ENCODE data around the gene KSR2.

The KSR2 gene

GRCh38 chr12:117517219-117517739, 451.5 kb downstream of the KSR2 start:
- DNase-seq: no peak
- ATAC-seq: no peak
- Mint-ChIP-seq H3K27ac (no peak overlapping the region), H3K27me3 (no peaks in the 10 kb centered on the region), H3K9me3 (peaks cover 7% of the 10 kb centered on the region), H3K4me1 (no peaks in the 10 kb centered on the region), H3K4me3 (no peak overlapping the region), H3K36me3 (ENCODE audit: low read depth) (no peaks in the 10 kb centered on the region)

GRCh38 chr12:117516034-117516433, 452.8 kb downstream of the KSR2 start:
- Mint-ChIP-seq H3K27ac (no peak overlapping the region), H3K4me1 (no peaks in the 10 kb centered on the region), H3K9me3 (peaks cover 7% of the 10 kb centered on the region)

GRCh38 chr12:117514016-117514415, 454.8 kb downstream of the KSR2 start:
- Mint-ChIP-seq H3K36me3 (ENCODE audit: low read depth) (no peaks in the 10 kb centered on the region), H3K27ac (no peak overlapping the region), H3K27me3 (no peaks in the 10 kb centered on the region), H3K4me3 (no peak overlapping the region), H3K4me1 (no peaks in the 10 kb centered on the region), H3K9me3 (peaks cover 7% of the 10 kb centered on the region)
- DNase-seq (no peak), ATAC-seq (no peak)

More at GRCh38 chr12:117516034-117516433, 452.8 kb downstream of the KSR2 start:
- ATAC-seq: no peak
- H3K27me3 Mint-ChIP-seq: no peaks in the 10 kb centered on the region
- DNase-seq: no peak
- no peak overlapping the region for H3K4me3 Mint-ChIP-seq
- H3K36me3 Mint-ChIP-seq (ENCODE audit: low read depth): no peaks in the 10 kb centered on the region

- no peak overlapping the region for H3K4me3 Mint-ChIP-seq
- ATAC-seq (no peak), DNase-seq (no peak)
- peaks cover 3% of the 10 kb centered on the region for H3K9me3 Mint-ChIP-seq
- no peak overlapping the region for H3K27ac Mint-ChIP-seq
- no peaks in the 10 kb centered on the region for H3K36me3 Mint-ChIP-seq (ENCODE audit: low read depth)
- H3K27me3 Mint-ChIP-seq: no peaks in the 10 kb centered on the region
- no peaks in the 10 kb centered on the region for H3K4me1 Mint-ChIP-seq
Observed at GRCh38 chr12:117513353-117513752, 455.4 kb downstream of the KSR2 start.

GRCh38 chr12:117508468-117508867, 460.3 kb downstream of the KSR2 start:
- H3K4me1 Mint-ChIP-seq: no peaks in the 10 kb centered on the region
- H3K36me3 Mint-ChIP-seq (ENCODE audit: low read depth): no peaks in the 10 kb centered on the region
- ATAC-seq (no peak), DNase-seq (no peak)
- no peaks in the 10 kb centered on the region for H3K9me3 Mint-ChIP-seq
- no peak overlapping the region for H3K27ac Mint-ChIP-seq
- H3K4me3 Mint-ChIP-seq: no peak overlapping the region
- H3K27me3 Mint-ChIP-seq: no peaks in the 10 kb centered on the region

GRCh38 chr12:117507548-117507947, 461.2 kb downstream of the KSR2 start:
- ATAC-seq: no peak
- Mint-ChIP-seq H3K4me1 (no peaks in the 10 kb centered on the region), H3K36me3 (ENCODE audit: low read depth) (no peaks in the 10 kb centered on the region), H3K27ac (no peak overlapping the region), H3K4me3 (no peak overlapping the region), H3K9me3 (no peaks in the 10 kb centered on the region), H3K27me3 (no peaks in the 10 kb centered on the region)
- DNase-seq: no peak

- H3K36me3 Mint-ChIP-seq (ENCODE audit: low read depth): no peaks in the 10 kb centered on the region
- peaks cover 3% of the 10 kb centered on the region for H3K27me3 Mint-ChIP-seq
- no peak overlapping the region for H3K27ac Mint-ChIP-seq
- H3K9me3 Mint-ChIP-seq: no peaks in the 10 kb centered on the region
- DNase-seq (no peak), ATAC-seq (no peak)
- H3K4me3 Mint-ChIP-seq: no peak overlapping the region
- no peaks in the 10 kb centered on the region for H3K4me1 Mint-ChIP-seq
Observed at GRCh38 chr12:117506333-117506732, 462.5 kb downstream of the KSR2 start.

GRCh38 chr12:117502633-117503032, 466.2 kb downstream of the KSR2 start:
- H3K27me3 Mint-ChIP-seq: peaks cover 3% of the 10 kb centered on the region
- no peak for ATAC-seq

GRCh38 chr12:117502233-117502632, 466.6 kb downstream of the KSR2 start:
- H3K9me3 Mint-ChIP-seq: no peaks in the 10 kb centered on the region
- H3K27ac Mint-ChIP-seq: no peak overlapping the region
- H3K36me3 Mint-ChIP-seq (ENCODE audit: low read depth): no peaks in the 10 kb centered on the region
- no peak for ATAC-seq
- DNase-seq: no peak
- no peak overlapping the region for H3K4me3 Mint-ChIP-seq
- peaks cover 3% of the 10 kb centered on the region for H3K27me3 Mint-ChIP-seq
- no peaks in the 10 kb centered on the region for H3K4me1 Mint-ChIP-seq

More at GRCh38 chr12:117502633-117503032, 466.2 kb downstream of the KSR2 start:
- Mint-ChIP-seq H3K27ac (no peak overlapping the region), H3K4me3 (no peak overlapping the region), H3K9me3 (no peaks in the 10 kb centered on the region), H3K4me1 (no peaks in the 10 kb centered on the region), H3K36me3 (ENCODE audit: low read depth) (no peaks in the 10 kb centered on the region)
- DNase-seq: no peak

- ATAC-seq: no peak
- no peak for DNase-seq
- H3K36me3 Mint-ChIP-seq (ENCODE audit: low read depth): no peaks in the 10 kb centered on the region
- no peak overlapping the region for H3K4me3 Mint-ChIP-seq
- H3K27ac Mint-ChIP-seq: no peak overlapping the region
- H3K9me3 Mint-ChIP-seq: no peaks in the 10 kb centered on the region
- H3K27me3 Mint-ChIP-seq: peaks cover 3% of the 10 kb centered on the region
- no peaks in the 10 kb centered on the region for H3K4me1 Mint-ChIP-seq
Observed at GRCh38 chr12:117501076-117501869, 467.5 kb downstream of the KSR2 start.

GRCh38 chr12:117499759-117500485, 468.9 kb downstream of the KSR2 start:
- no peaks in the 10 kb centered on the region for H3K36me3 Mint-ChIP-seq (ENCODE audit: low read depth)
- H3K4me1 Mint-ChIP-seq: no peaks in the 10 kb centered on the region

GRCh38 chr12:117498880-117499279, 469.9 kb downstream of the KSR2 start:
- Mint-ChIP-seq H3K9me3 (no peaks in the 10 kb centered on the region), H3K4me1 (no peaks in the 10 kb centered on the region), H3K27ac (no peak overlapping the region), H3K27me3 (peaks cover 3% of the 10 kb centered on the region), H3K36me3 (ENCODE audit: low read depth) (no peaks in the 10 kb centered on the region), H3K4me3 (no peak overlapping the region)
- no peak for DNase-seq
- ATAC-seq: no peak

More at GRCh38 chr12:117499759-117500485, 468.9 kb downstream of the KSR2 start:
- peaks cover 3% of the 10 kb centered on the region for H3K27me3 Mint-ChIP-seq
- DNase-seq (no peak), ATAC-seq (no peak)
- H3K27ac Mint-ChIP-seq: no peak overlapping the region
- no peak overlapping the region for H3K4me3 Mint-ChIP-seq
- no peaks in the 10 kb centered on the region for H3K9me3 Mint-ChIP-seq

- Mint-ChIP-seq H3K4me1 (no peaks in the 10 kb centered on the region), H3K9me3 (no peaks in the 10 kb centered on the region), H3K27ac (no peak overlapping the region), H3K27me3 (peaks cover 3% of the 10 kb centered on the region), H3K4me3 (no peak overlapping the region), H3K36me3 (ENCODE audit: low read depth) (no peaks in the 10 kb centered on the region)
- ATAC-seq: no peak
- no peak for DNase-seq
Observed at GRCh38 chr12:117498256-117498655, 470.5 kb downstream of the KSR2 start.

- H3K27me3 Mint-ChIP-seq: peaks cover 3% of the 10 kb centered on the region
- H3K4me1 Mint-ChIP-seq: no peaks in the 10 kb centered on the region
- no peak for DNase-seq
- no peaks in the 10 kb centered on the region for H3K36me3 Mint-ChIP-seq (ENCODE audit: low read depth)
- no peaks in the 10 kb centered on the region for H3K9me3 Mint-ChIP-seq
- H3K4me3 Mint-ChIP-seq: no peak overlapping the region
- H3K27ac Mint-ChIP-seq: no peak overlapping the region
- ATAC-seq: no peak
Observed at GRCh38 chr12:117497407-117497806, 471.4 kb downstream of the KSR2 start.
